IMR-90 (cell line): ENCODE results near the gene AGMO. TPM values are rescaled to one million over a fixed set of nuclear protein-coding genes. Genes with fewer than 3 reads are reported as not detected.

Experiments used
- ATAC-seq: fragments of 200-7000 bp; cut with Tn5 transposase; 2 replicates; pipeline ENCODE4 v1.9.1; 2020; ENCODE audit warnings: low read depth, mild to moderate bottlenecking, moderate library complexity
- BruUV-seq: library from RNA; stranded (reverse); fragments of 400-500 nt; replicated peaks from 2 replicates; lab custom pipeline; 2021; lab: Mats Ljungman, UMichigan
- CTCF ChIA-PET: fragments of 300-600 bp; formaldehyde crosslinking; extraction: SDS; loops from one replicate; lab custom pipeline; 2021; ENCODE audit warnings: antibody characterized with exemption; lab: Yijun Ruan, JAX
- POLR2A ChIA-PET: fragments of 300-600 bp; sonication (Branson Sonifier 250); formaldehyde crosslinking; loops from one replicate; lab custom pipeline; 2022; ENCODE audit warnings: antibody characterized with exemption; ENCODE audit not compliant: unreplicated experiment; lab: Charles Lee
- DNase-seq: peaks from one replicate; pipeline ENCODE4 v3.0.0; 2013
- H2AFZ ChIP-seq: replicated peaks from 2 replicates; pipeline ENCODE3; 2013; ENCODE audit warnings: low read length, mild to moderate bottlenecking; ENCODE audit not compliant: poor library complexity
- H2AK5ac ChIP-seq: 2 replicates; pipeline ENCODE4 v1.6.1; 2013; ENCODE audit warnings: low read depth, low read length, inconsistent platforms
- H2AK9ac ChIP-seq: replicated peaks from 2 replicates; pipeline ENCODE3; 2013; ENCODE audit warnings: mild to moderate bottlenecking, low read depth, low read length, moderate library complexity; ENCODE audit not compliant: poor library complexity
- H2BK120ac ChIP-seq: 2 replicates; pipeline ENCODE4 v1.6.1; 2013; ENCODE audit warnings: low read depth, low read length, inconsistent platforms
- H2BK15ac ChIP-seq: 3 replicates; pipeline ENCODE4 v1.6.1; 2013; ENCODE audit warnings: low read depth, low read length, inconsistent platforms
- H2BK20ac ChIP-seq: 2 replicates; pipeline ENCODE4 v1.6.1; 2013; ENCODE audit warnings: low read depth, mild to moderate bottlenecking, inconsistent platforms, low read length, moderate library complexity
- H2BK5ac ChIP-seq: 2 replicates; pipeline ENCODE4 v1.6.1; 2013; ENCODE audit warnings: mild to moderate bottlenecking, low read depth, low read length, inconsistent platforms; ENCODE audit not compliant: poor library complexity, severe bottlenecking
- H3K14ac ChIP-seq: replicated peaks from 2 replicates; pipeline ENCODE4 v1.6.1; 2013; ENCODE audit warnings: low read depth, low read length, inconsistent platforms
- H3K18ac ChIP-seq: 2 replicates; pipeline ENCODE4 v1.6.1; 2013; ENCODE audit warnings: low read depth, low read length, control low read depth
- H3K23ac ChIP-seq: 2 replicates; pipeline ENCODE4 v1.6.1; 2013; ENCODE audit warnings: low read depth, low read length, inconsistent platforms
- H3K27ac ChIP-seq: 2 replicates; pipeline ENCODE4 v1.5.1; 2013; ENCODE audit warnings: mild to moderate bottlenecking, control low read depth, low read length; ENCODE audit not compliant: insufficient read depth
- H3K27me3 ChIP-seq: 2 replicates; pipeline ENCODE4 v1.6.1; 2013; ENCODE audit warnings: low read length; ENCODE audit not compliant: control insufficient read depth, insufficient read depth
- H3K36me3 ChIP-seq: 2 replicates; pipeline ENCODE4 v1.6.1; 2013; ENCODE audit warnings: low read length, mixed read lengths; ENCODE audit not compliant: control insufficient read depth, insufficient read depth
- H3K4ac ChIP-seq: 2 replicates; pipeline ENCODE4 v1.6.1; 2013; ENCODE audit warnings: low read depth, low read length, inconsistent platforms
- H3K4me1 ChIP-seq: 2 replicates; pipeline ENCODE4 v1.6.1; 2013; ENCODE audit warnings: low read length, mixed read lengths; ENCODE audit not compliant: control insufficient read depth, insufficient read depth
- H3K4me2 ChIP-seq: 2 replicates; pipeline ENCODE4 v1.6.1; 2013; ENCODE audit warnings: low read depth, mild to moderate bottlenecking, control low read depth, low read length, moderate library complexity
- H3K4me3 ChIP-seq: 2 replicates; pipeline ENCODE4 v1.5.1; 2013; ENCODE audit warnings: low read depth, mild to moderate bottlenecking, control low read depth, low read length, moderate library complexity; ENCODE audit not compliant: insufficient read depth
- H3K56ac ChIP-seq: 2 replicates; pipeline ENCODE4 v1.6.1; 2013; ENCODE audit warnings: low read length, inconsistent platforms; ENCODE audit not compliant: insufficient read depth; ENCODE audit errors: extremely low read depth
- H3K79me1 ChIP-seq, 2 experiments: 2 replicates each; pipeline ENCODE4 v1.6.1; 2013; ENCODE audit warnings: low read length in 2 of 2, inconsistent platforms in 1 of 2, low read depth in 1 of 2
- H3K9ac ChIP-seq: 2 replicates; pipeline ENCODE4 v1.6.1; 2013; ENCODE audit warnings: low read depth, low read length, control low read depth
- H3K9me1 ChIP-seq: 2 replicates; pipeline ENCODE4 v1.6.1; 2013; ENCODE audit warnings: low read length, inconsistent platforms; ENCODE audit not compliant: insufficient read depth
- H3K9me3 ChIP-seq: 2 replicates; pipeline ENCODE4 v1.6.1; 2013; ENCODE audit warnings: low read length; ENCODE audit not compliant: control insufficient read depth, insufficient read depth
- H4K20me1 ChIP-seq: 2 replicates; pipeline ENCODE4 v1.6.1; 2013; ENCODE audit warnings: low read length, inconsistent platforms; ENCODE audit not compliant: insufficient read depth
- H4K5ac ChIP-seq: 2 replicates; pipeline ENCODE4 v1.6.1; 2013; ENCODE audit warnings: mild to moderate bottlenecking, low read depth, low read length, control low read depth
- H4K8ac ChIP-seq, 2 experiments: 2 replicates each; pipeline ENCODE4 v1.6.1; 2013; ENCODE audit warnings: low read depth in 2 of 2, low read length in 2 of 2, control low read depth in 1 of 2, inconsistent platforms in 1 of 2
- H4K91ac ChIP-seq: 2 replicates; pipeline ENCODE4 v1.6.1; 2013; ENCODE audit warnings: low read depth, low read length, inconsistent platforms; ENCODE audit not compliant: insufficient read depth
- CEBPB ChIP-seq: IDR thresholded peaks from 2 replicates; pipeline ENCODE4 v1.6.1; 2012; ENCODE audit warnings: low read depth, low read length, improper control_type of control experiment
- MAFK ChIP-seq: IDR thresholded peaks from 2 replicates; pipeline ENCODE4 v1.6.1; 2012; ENCODE audit warnings: low read depth, low read length, improper control_type of control experiment
- MAZ ChIP-seq: IDR thresholded peaks from 2 replicates; pipeline ENCODE4 v1.6.1; 2012; ENCODE audit warnings: low read depth, mild to moderate bottlenecking, low read length, improper control_type of control experiment, moderate library complexity, borderline replicate concordance
- NFE2L2 ChIP-seq: fragments of 150-350 bp; IDR thresholded peaks from 2 replicates; pipeline ENCODE4 v1.6.1; 2016; ENCODE audit warnings: low read depth, mild to moderate bottlenecking, low read length
- WGBS, 2 experiments: methylation state at CpG; one replicate each; pipeline versions ENCODE4 v1.1.5 to v1.1.7; 2013; ENCODE audit warnings: missing lambda C conversion rate in 2 of 2; ENCODE audit not compliant: insufficient read length in 1 of 2; ENCODE audit errors: extremely low coverage in 2 of 2; 5-methylcytosine and 5-hydroxymethylcytosine counted together
- dilution Hi-C: fragments of 300-500 bp; cut with HindIII; formaldehyde crosslinking; loops from one replicate; pipeline ENCODE4 v1.14.3; 2018; ENCODE audit warnings: low sequenced_read_pairs; ENCODE audit not compliant: unreplicated experiment
- in situ Hi-C: fragments of 300-500 bp; cut with MboI; formaldehyde crosslinking; loops from 3 replicates; pipeline ENCODE4 v1.14.3; 2019; ENCODE audit warnings: low sequenced_read_pairs, inconsistent platforms, mixed read lengths
- intact Hi-C: fragments of 100-400 bp; cut with micrococcal nuclease; formaldehyde crosslinking; loops from 2 replicates; pipeline ENCODE4 v1.10.0; 2022
- polyA plus RNA-seq, 3 experiments: library from polyadenylated mRNA; depleted of rRNA; stranded (reverse); fragments of >200 nt; gene quantifications; 2 replicates each; pipeline ENCODE4 v1.2.3, GENCODE V29; 2012; ENCODE audit warnings: low replicate concordance in 1 of 3
- total RNA-seq: library from RNA; depleted of rRNA; stranded (reverse); fragments of >200 nt; gene quantifications from 2 replicates; pipeline ENCODE4 v1.2.3, GENCODE V29; 2012

AGMO gene
- total and polyA plus RNA-seq, 2 of the 4 experiments (the other 2 are of a cell fraction) = not detected

DNA sequence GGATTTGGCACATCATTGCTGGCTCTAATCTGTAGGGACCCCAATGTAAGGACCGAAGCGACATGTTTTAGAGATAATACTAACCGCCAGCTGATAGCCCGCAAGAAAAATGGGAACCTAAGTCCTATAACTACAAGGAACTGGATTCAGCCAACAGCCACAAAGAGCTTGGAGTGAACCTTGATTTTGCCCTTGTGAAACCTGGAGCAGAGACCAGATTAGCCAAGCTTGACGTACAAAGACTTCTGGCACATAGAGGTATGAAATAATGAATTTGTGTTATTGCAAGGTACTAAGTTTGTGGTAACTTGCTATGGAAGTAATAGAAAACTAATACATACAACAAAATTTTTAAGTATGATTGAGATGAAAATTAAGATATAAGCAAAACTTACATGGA lies 246.9 kb downstream of the AGMO start:
- no peak overlapping the region for H3K4me3 ChIP-seq
- ChIA-PET POLR2A (no interaction called here), CTCF (interaction anchor here (0.9 kb wide), 1 partner anchor 12 kb away, joined by 3 read pairs; no protein-coding TSS in a partner anchor)
- H4K8ac ChIP-seq = no peak overlapping the region
- H4K5ac ChIP-seq = no peak overlapping the region
- no peak overlapping the region for H2BK20ac ChIP-seq
- H2AK9ac ChIP-seq = no peak overlapping the region
- no peak overlapping the region for H3K27ac ChIP-seq
- H3K27me3 ChIP-seq = no peaks in the 10 kb centered on the region
- dilution Hi-C loops = no loop called here
- no peaks in the 10 kb centered on the region for H3K79me1 ChIP-seq
- in situ Hi-C loops = loop anchor here (5.0 to 25.0 kb wide), 2 partner anchors 747 to 1247 kb away; no protein-coding TSS in a partner anchor
- no peak overlapping the region for H2BK15ac ChIP-seq
- H4K20me1 ChIP-seq = no peaks in the 10 kb centered on the region
- WGBS, 2 experiments = no CpG with 5 or more reads among the region's 5 CpGs
- no peak overlapping the region for H4K91ac ChIP-seq
- no peaks in the 10 kb centered on the region for H3K36me3 ChIP-seq
- H2AK5ac ChIP-seq = no peak overlapping the region
- no peak overlapping the region for H2BK120ac ChIP-seq
- no peak overlapping the region for H3K4me2 ChIP-seq
- no TSS peak for BruUV-seq
- H3K9me3 ChIP-seq = no peaks in the 10 kb centered on the region
- H3K14ac ChIP-seq = no peak overlapping the region
- H2BK5ac ChIP-seq = no peak overlapping the region
- H3K56ac ChIP-seq = no peak overlapping the region
- no peaks in the 10 kb centered on the region for H3K9me1 ChIP-seq
- H3K4me1 ChIP-seq = no peaks in the 10 kb centered on the region
- no peak overlapping the region for H3K4ac ChIP-seq
- intact Hi-C loops = no loop called here
- H3K9ac ChIP-seq = no peak overlapping the region
- no peak overlapping the region for H3K23ac ChIP-seq
- no peak for ATAC-seq
- TF ChIP-seq CEBPB (no peak), MAZ (no peak), MAFK (no peak), NFE2L2 (no peak)
- DNase-seq = no peak
- no peak overlapping the region for H2AFZ ChIP-seq
- H3K18ac ChIP-seq = no peak overlapping the region
